Naive thymus-derived CD4-positive, alpha-beta T cell (primary cell): Measurements from ENCODE around the gene PCK2. TPM values are rescaled to one million over a fixed set of nuclear protein-coding genes. Genes with fewer than 3 reads are reported as not detected.

ENCODE experiments used
- ATAC-seq: fragments of 150-1000 bp; cut with Tn5 transposase; 2 replicates; pipeline ENCODE4 v1.10.0; 2021; ENCODE audit warnings: mild to moderate bottlenecking, moderate library complexity
- CTCF ChIA-PET: fragments of 350-600 bp; sonication (Branson Sonifier 250); formaldehyde crosslinking; loops from one replicate; lab custom pipeline; 2021; ENCODE audit warnings: antibody characterized with exemption; lab: Charles Lee
- POLR2A ChIA-PET: fragments of 350-600 bp; sonication (Branson Sonifier 250); formaldehyde crosslinking; loops from one replicate; lab custom pipeline; 2021; ENCODE audit warnings: antibody characterized with exemption, inconsistent platforms; lab: Charles Lee
- DNase-seq, 9 donors: peaks; one replicate each; pipeline versions ENCODE4 v3.0.0 to v3.0.0-alpha.2; 2020 to 2022; ENCODE audit warnings: mixed read lengths in 1 of 9
- H3K27ac ChIP-seq: one replicate; pipeline ENCODE4 v1.7.0; 2013; ENCODE audit warnings: mild to moderate bottlenecking, low read depth, low read length, moderate library complexity
- H3K27me3 ChIP-seq, 2 donors: one replicate each; pipeline ENCODE4 v1.7.0; 2013; ENCODE audit warnings: low read length in 2 of 2, mild to moderate bottlenecking in 2 of 2, moderate library complexity in 2 of 2; ENCODE audit not compliant: control insufficient read depth in 2 of 2, insufficient read depth in 2 of 2
- H3K36me3 ChIP-seq, 3 experiments: 1 replicate in 2 of 3; 2 replicates in 1 of 3; pipeline ENCODE4 v1.7.0; 2013; ENCODE audit warnings: low read length in 3 of 3, mild to moderate bottlenecking in 3 of 3, moderate library complexity in 1 of 3; ENCODE audit not compliant: insufficient read depth in 3 of 3, control insufficient read depth in 2 of 3
- H3K4me1 ChIP-seq, 2 donors: one replicate each; pipeline ENCODE4 v1.7.0; 2013; ENCODE audit warnings: low read length in 2 of 2, mild to moderate bottlenecking in 2 of 2, moderate library complexity in 1 of 2; ENCODE audit not compliant: control insufficient read depth in 2 of 2, insufficient read depth in 2 of 2
- H3K4me3 ChIP-seq: 2 replicates; pipeline ENCODE4 v1.7.0; 2013; ENCODE audit warnings: mild to moderate bottlenecking, low read length
- H3K9me3 ChIP-seq, 3 experiments: 1 replicate in 2 of 3; 2 replicates in 1 of 3; pipeline ENCODE4 v1.7.0; 2013; ENCODE audit warnings: low read length in 3 of 3; ENCODE audit not compliant: control insufficient read depth in 2 of 3
- H3K27ac Mint-ChIP-seq, 9 donors: one replicate each; pipeline ENCODE4 v1.8.0; 2020 to 2022; ENCODE audit warnings: mixed read lengths in 9 of 9, mild to moderate bottlenecking in 8 of 9, moderate library complexity in 5 of 9, inconsistent platforms in 2 of 9
- H3K27me3 Mint-ChIP-seq, 5 donors: one replicate each; pipeline ENCODE4 v1.8.0; 2021 to 2022; ENCODE audit warnings: mixed read lengths in 5 of 5, mild to moderate bottlenecking in 1 of 5
- H3K36me3 Mint-ChIP-seq, 5 donors: one replicate each; pipeline ENCODE4 v1.8.0; 2020 to 2022; ENCODE audit warnings: mixed read lengths in 5 of 5, mild to moderate bottlenecking in 3 of 5, inconsistent platforms in 1 of 5
- H3K4me1 Mint-ChIP-seq, 7 donors: one replicate each; pipeline ENCODE4 v1.8.0; 2020 to 2022; ENCODE audit warnings: mixed read lengths in 7 of 7, mild to moderate bottlenecking in 3 of 7, inconsistent platforms in 1 of 7
- H3K4me3 Mint-ChIP-seq, 10 donors: one replicate each; pipeline ENCODE4 v1.8.0; 2020 to 2022; ENCODE audit warnings: mild to moderate bottlenecking in 10 of 10, mixed read lengths in 10 of 10, moderate library complexity in 6 of 10, inconsistent platforms in 2 of 10
- H3K9me3 Mint-ChIP-seq, 11 donors: one replicate each; pipeline ENCODE4 v1.8.0; 2020 to 2022; ENCODE audit warnings: mixed read lengths in 11 of 11, mild to moderate bottlenecking in 4 of 11, inconsistent platforms in 1 of 11, moderate library complexity in 1 of 11
- intact Hi-C, 2 donors: fragments of 100-400 bp; cut with micrococcal nuclease; formaldehyde crosslinking; loops; one replicate each; pipeline ENCODE4 v1.15.1; 2023
- polyA plus RNA-seq, 2 donors: library from polyadenylated mRNA; unstranded; fragments of 300-500 nt; fragmentation: Illumina TruSeq; gene quantifications; one replicate each; pipeline ENCODE4 v1.2.3, GENCODE V29; 2021
- total RNA-seq, 6 experiments: library from RNA in 5 of 6; stranded (reverse) in 5 of 6; gene quantifications; 1 replicate in 5 of 6; 2 replicates in 1 of 6; pipeline ENCODE4 v1.2.3 and lab custom pipeline; 2021 to 2026

PCK2 gene
- total and polyA plus RNA-seq, 7 experiments from 2014 or later, result 7.2 to 56.2 (median 14.4) TPM

DNA sequence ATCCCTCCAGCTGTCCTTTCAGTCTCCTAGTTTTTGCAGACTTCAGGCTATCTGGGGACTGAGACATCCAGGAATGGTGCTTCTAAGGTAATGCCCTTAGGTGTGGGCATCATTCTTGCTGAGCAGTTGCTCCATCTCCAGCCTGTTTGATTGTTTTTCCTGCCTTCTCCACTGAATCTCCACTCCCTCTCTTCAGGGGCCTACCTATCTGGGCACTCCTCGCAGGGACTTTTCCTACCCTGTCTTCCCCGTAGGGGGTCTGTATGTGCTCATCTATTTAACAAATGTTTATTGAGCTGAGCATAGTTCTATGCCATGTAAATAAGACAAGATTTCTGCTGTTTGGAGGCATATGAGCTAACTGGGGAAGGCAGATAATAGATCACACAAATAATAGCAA lies 38.9 kb downstream of the PCK2 start:
- no peak for DNase-seq
- ChIA-PET CTCF (interaction anchor here (1.1 to 1.7 kb wide), 3 partner anchors 13 to 18 kb away, joined by 3 to 4 read pairs (median 4); partner anchors contain the start of genes DCAF11 and NRL), POLR2A (interaction anchor here (0.6 to 11.7 kb wide), 8 partner anchors 12 to 110 kb away, joined by 3 to 298 read pairs (median 4); partner anchors contain the start of genes DCAF11, IRF9, NRL and PSME2)
- Histone ChIP-seq H3K36me3 (peaks cover 0 to 10% (median 7%) of the 10 kb centered on the region in 3 experiments), H3K4me3 (no peak overlapping the region), H3K9me3 (no peaks in the 10 kb centered on the region), H3K4me1 (peaks cover 16 to 33% of the 10 kb centered on the region in 2 donors), H3K27me3 (no peaks in the 10 kb centered on the region), H3K27ac (peak overlapping the region; percentile 68)
- Mint-ChIP-seq H3K27ac (peak overlapping the region; percentile 73 to 97 (median 93)), H3K4me1 (peaks cover 31 to 48% (median 39%) of the 10 kb centered on the region in 7 donors), H3K4me3 (peak overlapping the region in 9 of 10 donors; percentile 37 to 80 (median 72)), H3K27me3 (no peaks in the 10 kb centered on the region), H3K9me3 (peaks cover 0 to 4% (median 0%) of the 10 kb centered on the region in 11 donors), H3K36me3 (peaks cover 0 to 14% (median 1%) of the 10 kb centered on the region in 5 donors)
- ATAC-seq, result no peak
- intact Hi-C loops, result loop anchor here in 1 of 2 donors (1.0 kb wide), 1 partner anchor 18 kb away; no protein-coding TSS in a partner anchor

DNA sequence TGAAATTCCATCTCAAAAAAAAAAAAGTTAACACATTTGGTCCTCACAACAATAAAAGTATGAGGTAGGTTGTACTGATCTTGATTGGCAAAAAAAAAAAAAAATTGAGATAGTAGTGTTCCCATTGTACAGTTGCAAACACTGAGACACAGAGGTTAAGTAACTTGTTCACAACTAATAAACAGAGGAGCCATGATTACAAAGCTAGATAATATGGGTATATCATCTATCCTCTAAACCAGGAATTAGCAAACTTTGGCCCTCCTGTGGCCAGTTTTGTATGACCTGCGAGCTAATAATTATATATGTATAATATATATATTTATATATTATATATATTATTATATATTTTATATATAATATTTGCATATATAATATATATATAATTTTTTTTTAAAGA lies 39.6 kb downstream of the PCK2 start:
- H3K4me3 Mint-ChIP-seq, result no peak overlapping the region
- H3K27ac Mint-ChIP-seq, result peak overlapping the region in 3 of 9 donors; percentile 25 to 92 (median 73)
- no peak overlapping the region for H3K4me3 ChIP-seq
- ChIA-PET POLR2A (interaction anchor here (0.6 to 11.7 kb wide), 10 partner anchors 13 to 1537 kb away, joined by 3 to 298 read pairs (median 4); partner anchors contain the start of genes DCAF11, IRF9, NRL and PSME2), CTCF (interaction anchor here (0.6 to 1.4 kb wide), 3 partner anchors 18 to 149 kb away, joined by 3 to 5 read pairs (median 4); partner anchors contain the start of gene TINF2)
- H3K27me3 Mint-ChIP-seq, result no peaks in the 10 kb centered on the region
- peaks cover 0 to 18% (median 10%) of the 10 kb centered on the region in 3 experiments for H3K36me3 ChIP-seq
- ATAC-seq, result no peak
- H3K27ac ChIP-seq, result no peak overlapping the region
- peaks cover 0 to 22% (median 8%) of the 10 kb centered on the region in 5 donors for H3K36me3 Mint-ChIP-seq
- intact Hi-C loops, result no loop called here
- H3K9me3 Mint-ChIP-seq, result peaks cover 0 to 4% (median 0%) of the 10 kb centered on the region in 11 donors
- peaks cover 16 to 33% of the 10 kb centered on the region in 2 donors for H3K4me1 ChIP-seq
- no peak for DNase-seq
- H3K9me3 ChIP-seq, result no peaks in the 10 kb centered on the region
- peaks cover 36 to 55% (median 47%) of the 10 kb centered on the region in 7 donors for H3K4me1 Mint-ChIP-seq
- no peaks in the 10 kb centered on the region for H3K27me3 ChIP-seq

DNA sequence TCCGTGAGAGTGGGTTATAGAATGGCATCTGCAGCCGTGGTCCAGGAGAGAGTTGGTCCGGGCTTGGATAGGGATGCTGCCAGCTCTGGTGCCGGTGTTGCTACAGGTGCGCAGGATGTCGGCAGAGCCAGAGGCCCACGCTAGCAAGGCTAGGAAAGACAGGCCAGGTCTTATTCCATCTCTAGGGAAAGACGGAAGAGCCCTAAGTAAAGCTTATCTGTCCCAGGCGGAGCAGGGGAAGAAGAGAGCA lies 41.4 kb downstream of the PCK2 start:
- CTCF ChIA-PET, result interaction anchor here (0.6 to 2.1 kb wide), 8 partner anchors 11 to 107 kb away, joined by 3 to 11 read pairs (median 3); partner anchors contain the start of genes IRF9 and TINF2
- DNase-seq (no peak), ATAC-seq (no peak)
- peaks cover 0 to 4% (median 0%) of the 10 kb centered on the region in 11 donors for H3K9me3 Mint-ChIP-seq
- peak overlapping the region; percentile 86 to 98 (median 91) for H3K27ac Mint-ChIP-seq
- POLR2A ChIA-PET, result interaction anchor here (1.0 to 11.7 kb wide), 13 partner anchors 13 to 136 kb away, joined by 3 to 298 read pairs (median 7); partner anchors contain the start of genes CHMP4A, DCAF11, IRF9 and MDP1
- peak overlapping the region; percentile 80 to 95 (median 92) for H3K4me3 Mint-ChIP-seq
- H3K27me3 Mint-ChIP-seq, result no peaks in the 10 kb centered on the region
- Histone ChIP-seq H3K27ac (peak overlapping the region; percentile 97), H3K4me1 (peaks cover 16 to 37% of the 10 kb centered on the region in 2 donors), H3K4me3 (peak overlapping the region; percentile 83), H3K27me3 (no peaks in the 10 kb centered on the region), H3K36me3 (peaks cover 0 to 28% (median 10%) of the 10 kb centered on the region in 3 experiments), H3K9me3 (no peaks in the 10 kb centered on the region)
- peaks cover 0 to 37% (median 17%) of the 10 kb centered on the region in 5 donors for H3K36me3 Mint-ChIP-seq
- intact Hi-C loops, result no loop called here
- H3K4me1 Mint-ChIP-seq, result peaks cover 48 to 71% (median 61%) of the 10 kb centered on the region in 7 donors

GRCh38 chr14:24135834-24136683 lies 41.9 kb downstream of the PCK2 start, which contains the start of gene PSME1:
TSS of gene PSME1 (plus strand) at chr14:24136194. CDS start at chr14:24136263, 69 bp downstream.
- Histone ChIP-seq H3K4me1 (peaks cover 16 to 37% of the 10 kb centered on the region in 2 donors), H3K36me3 (peaks cover 0 to 29% (median 10%) of the 10 kb centered on the region in 3 experiments), H3K4me3 (peak within 1 kb of the TSS; percentile 83), H3K27ac (peak within 1 kb of the TSS; percentile 97), H3K27me3 (no peaks in the 10 kb centered on the region), H3K9me3 (no peaks in the 10 kb centered on the region)
- H3K27me3 Mint-ChIP-seq, result no peaks in the 10 kb centered on the region
- ATAC-seq (peak; percentile 99), DNase-seq (peak; percentile 88 to 97 (median 92))
- peak within 1 kb of the TSS; percentile 88 to 95 (median 92) for H3K4me3 Mint-ChIP-seq
- H3K9me3 Mint-ChIP-seq, result peaks cover 0 to 4% (median 0%) of the 10 kb centered on the region in 11 donors
- intact Hi-C loops, result loop anchor here (1.0 to 2.0 kb wide), 11 partner anchors 9 to 163 kb away; partner anchors contain the start of genes IRF9 (in 2 of the 2), PCK2 (in 2 of the 2), RNF31 (in 2 of the 2) and CHMP4A (in 1 of the 2)
- peaks cover 48 to 70% (median 64%) of the 10 kb centered on the region in 7 donors for H3K4me1 Mint-ChIP-seq
- H3K36me3 Mint-ChIP-seq, result peaks cover 0 to 36% (median 17%) of the 10 kb centered on the region in 5 donors
- H3K27ac Mint-ChIP-seq, result peak within 1 kb of the TSS; percentile 86 to 98 (median 93)
- ChIA-PET CTCF (interaction anchor here (0.6 to 2.1 kb wide), 8 partner anchors 11 to 107 kb away, joined by 3 to 11 read pairs (median 3); partner anchors contain the start of genes IRF9 and TINF2), POLR2A (interaction anchor here (0.7 to 11.7 kb wide), 15 partner anchors 13 to 834 kb away, joined by 3 to 298 read pairs (median 5); partner anchors contain the start of genes CHMP4A, DCAF11, IRF9 and MDP1)

DNA sequence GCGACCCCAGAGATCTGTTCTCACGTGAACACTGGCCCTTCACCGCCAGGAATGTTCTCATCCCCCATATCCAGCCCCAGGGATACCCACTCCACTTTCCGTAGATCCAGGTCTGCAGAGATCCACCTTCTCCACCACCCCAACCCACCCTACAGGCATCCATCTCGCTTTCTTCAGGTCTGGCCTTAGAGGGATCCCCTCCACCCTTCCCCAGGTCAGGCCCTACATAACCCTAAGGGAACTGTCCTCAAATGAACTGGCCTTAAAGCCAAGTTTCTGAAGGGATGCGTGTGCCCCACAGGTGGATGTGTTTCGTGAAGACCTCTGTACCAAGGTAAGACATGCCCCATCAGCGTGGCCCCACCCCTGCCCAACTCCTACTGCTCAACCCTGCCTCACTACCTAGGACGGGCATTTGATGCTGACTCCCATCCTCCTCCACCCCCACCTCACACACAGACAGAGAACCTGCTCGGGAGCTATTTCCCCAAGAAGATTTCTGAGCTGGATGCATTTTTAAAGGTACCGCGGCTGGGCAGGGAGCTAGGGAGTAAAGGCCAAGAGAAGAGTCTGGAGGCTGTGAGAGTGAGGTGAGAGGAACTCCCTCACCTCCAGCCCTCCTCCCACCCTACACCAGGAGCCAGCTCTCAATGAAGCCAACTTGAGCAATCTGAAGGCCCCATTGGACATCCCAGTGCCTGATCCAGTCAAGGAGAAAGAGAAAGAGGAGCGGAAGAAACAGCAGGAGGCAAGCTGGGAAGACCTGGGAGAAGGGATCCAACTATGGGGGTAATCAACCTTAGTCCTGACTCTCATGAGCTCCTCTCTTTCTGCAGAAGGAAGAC lies 42.8 kb downstream of the PCK2 start:
- Histone ChIP-seq H3K4me3 (peak overlapping the region; percentile 83), H3K4me1 (peaks cover 19 to 33% of the 10 kb centered on the region in 2 donors), H3K27me3 (no peaks in the 10 kb centered on the region), H3K9me3 (no peaks in the 10 kb centered on the region), H3K36me3 (peaks cover 0 to 32% (median 10%) of the 10 kb centered on the region in 3 experiments), H3K27ac (peak overlapping the region; percentile 97)
- H3K4me1 Mint-ChIP-seq, result peaks cover 48 to 71% (median 62%) of the 10 kb centered on the region in 7 donors
- peaks cover 0 to 37% (median 17%) of the 10 kb centered on the region in 5 donors for H3K36me3 Mint-ChIP-seq
- peaks cover 0 to 4% (median 0%) of the 10 kb centered on the region in 11 donors for H3K9me3 Mint-ChIP-seq
- intact Hi-C loops, result loop anchor here (1.0 to 2.0 kb wide), 11 partner anchors 10 to 162 kb away; partner anchors contain the start of genes IRF9 (in 2 of the 2), PCK2 (in 2 of the 2), RNF31 (in 2 of the 2) and CHMP4A (in 1 of the 2)
- ChIA-PET CTCF (interaction anchor here (1.0 to 2.5 kb wide), 3 partner anchors 22 to 27 kb away, joined by 3 to 11 read pairs (median 10); partner anchors contain the start of genes DCAF11, IRF9 and NRL), POLR2A (interaction anchor here (0.9 to 11.7 kb wide), 10 partner anchors 12 to 134 kb away, joined by 4 to 298 read pairs (median 10); partner anchors contain the start of genes DCAF11, IRF9, MDP1 and NRL)
- ATAC-seq, result no peak
- H3K4me3 Mint-ChIP-seq, result peak overlapping the region; percentile 84 to 94 (median 90)
- no peak for DNase-seq
- no peaks in the 10 kb centered on the region for H3K27me3 Mint-ChIP-seq
- H3K27ac Mint-ChIP-seq, result peak overlapping the region; percentile 84 to 94 (median 92)
